Measurements from ENCODE around the gene MEIS1.
A peak's percentile ranks its signal among the peaks of the same experiment; 100 is the strongest.
"Not testable (repeated sequence)": the region's sequence is repeated elsewhere in the genome, so short reads cannot be mapped to it uniquely, and the experiment has no call there.

MEIS1 gene

DNA sequence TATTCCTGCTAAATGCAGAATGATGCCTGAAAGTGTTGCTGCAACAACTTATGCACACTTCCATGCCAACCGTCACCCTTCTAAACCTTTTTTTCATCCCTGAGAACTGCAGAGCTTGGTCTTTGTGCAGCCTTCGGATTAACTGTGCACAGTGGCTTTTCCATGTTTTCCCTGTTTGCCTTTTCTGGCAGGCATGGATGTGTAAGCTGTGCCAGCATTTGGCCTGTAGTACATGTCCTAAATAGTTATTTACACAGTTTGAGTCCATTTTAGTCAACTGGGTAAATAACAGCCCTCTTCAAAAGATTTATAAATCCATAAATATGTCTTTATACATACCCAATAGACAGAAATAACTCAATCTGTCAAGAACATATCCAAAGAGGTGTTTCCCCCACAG lies 31.5 kb downstream of the MEIS1 start:
- no peak for DNase-seq (ENCODE audit: low read depth, low spot score)

- no peak for DNase-seq (ENCODE audit: low read depth, low spot score)
Measured at GRCh38 chr2:66467718-66468117, 32.8 kb downstream of the MEIS1 start.

DNA sequence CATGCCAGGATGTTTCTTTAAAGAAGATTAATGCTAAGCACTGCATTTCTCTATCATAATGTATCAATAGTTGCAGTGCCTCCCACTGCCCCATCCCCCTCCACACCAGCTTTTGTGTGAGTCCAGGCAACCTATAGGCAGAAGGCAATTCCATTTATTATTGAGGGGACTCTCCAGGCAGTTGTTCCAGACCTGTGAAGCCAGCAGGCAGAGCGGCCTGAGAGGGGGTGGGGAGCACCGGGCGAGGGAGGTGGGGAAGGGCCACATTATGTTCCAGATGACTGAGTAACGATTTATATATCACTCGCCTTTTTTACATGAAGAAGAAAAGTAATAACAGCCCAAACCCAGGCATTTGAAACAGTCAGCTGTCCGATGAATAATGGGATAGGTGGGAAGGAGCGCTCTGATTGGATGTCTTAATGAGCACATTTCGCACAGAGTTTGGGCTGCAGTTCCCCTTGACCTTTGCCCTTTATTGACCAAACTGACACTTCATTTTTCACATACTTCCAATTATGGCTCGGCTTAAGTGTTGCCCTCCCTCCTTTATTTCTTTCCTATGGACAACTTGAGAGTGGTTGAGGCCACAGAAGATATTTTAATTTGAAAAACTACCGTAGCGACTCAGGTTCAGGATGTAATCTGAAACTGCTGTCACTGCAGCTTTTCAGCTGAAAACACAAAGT lies 34.4 kb downstream of the MEIS1 start:
- DNase-seq (ENCODE audit: low read depth, low spot score) = peak; percentile 20

- no peak for DNase-seq (ENCODE audit: low read depth, low spot score)
Measured at GRCh38 chr2:66470199-66470598, 35.3 kb downstream of the MEIS1 start.

- no peak for DNase-seq (ENCODE audit: low read depth, low spot score)
Measured at GRCh38 chr2:66472225-66472843, 37.4 kb downstream of the MEIS1 start.

DNA sequence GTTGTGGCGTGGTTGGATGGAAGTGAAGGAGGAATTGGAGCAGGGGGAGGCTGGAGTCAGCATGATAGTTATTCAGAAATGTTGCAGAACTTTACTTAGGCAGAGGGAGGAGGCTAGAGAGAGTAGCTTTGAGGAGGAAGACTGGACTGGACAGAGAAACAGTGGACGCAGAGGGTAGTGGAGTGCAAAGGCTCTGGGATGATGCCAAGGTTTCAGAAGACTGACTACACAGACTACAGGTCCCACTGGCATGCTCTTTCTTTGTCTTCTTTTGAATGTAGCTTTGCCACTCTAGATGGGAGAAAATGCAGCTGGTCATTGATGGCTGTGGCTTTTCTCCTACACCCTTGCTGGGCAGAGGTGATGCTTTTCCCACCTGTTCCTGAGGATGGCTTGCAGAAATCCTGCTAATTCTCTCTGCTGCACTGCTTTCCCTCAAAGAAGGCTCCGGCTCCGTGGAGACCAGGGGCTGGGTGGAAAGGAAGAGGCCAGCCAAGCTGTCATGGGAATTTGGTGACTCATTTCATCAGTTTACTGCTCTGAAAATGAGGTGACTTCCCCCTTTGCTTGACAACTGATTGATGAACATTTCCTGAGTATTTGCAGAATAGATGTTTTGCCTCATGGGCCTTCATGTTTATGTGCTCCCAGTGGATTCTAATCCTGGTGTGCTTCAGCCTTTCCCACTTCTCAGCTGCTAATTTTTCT lies 42.4 kb downstream of the MEIS1 start:
- DNase-seq (ENCODE audit: low read depth, low spot score) = no peak

GRCh38 chr2:66478299-66478698 lies 43.4 kb downstream of the MEIS1 start:
- no peak for DNase-seq (ENCODE audit: low read depth, low spot score)

- DNase-seq (ENCODE audit: low read depth, low spot score) = no peak
Measured at GRCh38 chr2:66478731-66479316, 43.9 kb downstream of the MEIS1 start.

DNA sequence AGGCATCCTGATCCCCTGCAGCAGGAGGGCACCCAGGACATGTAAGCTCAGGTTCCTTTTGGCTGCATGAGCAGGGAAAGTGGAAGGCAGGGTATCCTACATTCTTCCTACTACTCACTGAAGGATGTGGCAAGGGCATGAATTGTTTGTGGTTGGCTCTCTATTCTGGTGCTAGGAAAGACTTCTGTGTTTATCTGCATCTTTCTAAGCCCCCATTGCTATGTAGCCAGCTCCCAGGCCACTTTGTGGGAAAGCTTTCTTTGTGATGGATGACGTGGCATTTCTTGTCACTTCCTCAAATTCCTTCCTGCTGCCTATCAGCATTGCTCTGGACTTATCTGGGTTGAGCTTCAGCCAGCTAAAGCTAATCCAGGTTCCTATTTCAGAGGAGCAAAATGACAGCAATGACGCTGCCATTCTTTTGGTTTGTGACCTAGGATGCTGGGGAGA lies 46.2 kb downstream of the MEIS1 start:
- DNase-seq (ENCODE audit: low read depth, low spot score) = peak; percentile 95

- not testable (repeated sequence) for DNase-seq (ENCODE audit: low read depth, low spot score)
Measured at GRCh38 chr2:66485252-66485651, 50.3 kb downstream of the MEIS1 start.

- no peak for DNase-seq (ENCODE audit: low read depth, low spot score)
Measured at GRCh38 chr2:66488946-66489345, 54.0 kb downstream of the MEIS1 start.

DNA sequence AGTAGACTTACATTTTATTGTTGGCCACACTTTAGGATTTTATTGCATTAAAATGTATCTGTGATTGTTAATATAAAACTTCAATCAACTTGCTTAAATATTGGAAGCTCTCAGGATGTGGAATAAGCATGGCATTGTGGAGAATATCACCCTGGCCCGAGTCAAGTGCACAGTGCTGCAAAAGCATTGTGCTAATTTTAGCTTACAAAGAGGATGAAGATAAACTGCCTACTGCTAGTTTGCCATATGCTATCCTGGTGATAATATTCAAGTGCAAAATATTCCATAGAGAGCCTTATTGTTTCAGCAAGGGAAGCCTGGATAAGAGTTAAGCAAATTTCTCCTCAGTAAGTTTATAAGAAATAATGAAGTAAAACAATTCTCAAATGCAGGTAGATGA lies 54.5 kb downstream of the MEIS1 start:
- no peak for DNase-seq (ENCODE audit: low read depth, low spot score)

DNA sequence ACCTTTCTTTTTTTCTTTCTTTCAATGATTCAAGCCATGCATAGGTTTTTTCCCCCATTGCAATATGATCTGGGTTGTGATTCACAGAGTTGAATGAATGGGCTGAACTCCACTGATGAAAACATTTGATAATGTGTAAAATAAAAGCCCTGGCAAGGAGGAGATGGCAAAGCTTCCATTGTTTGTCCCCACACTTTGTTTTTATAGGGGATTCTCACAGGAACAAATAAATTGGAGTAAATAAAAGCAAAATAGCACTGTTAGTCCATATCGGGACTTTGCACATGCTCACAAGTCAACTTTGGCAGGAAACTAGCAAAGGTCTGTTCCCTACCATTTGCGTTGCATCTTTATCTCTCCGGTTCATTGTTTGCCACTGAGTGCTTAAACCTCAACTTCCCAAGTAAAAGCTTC lies 55.7 kb downstream of the MEIS1 start:
- DNase-seq (ENCODE audit: low read depth, low spot score) = peak; percentile 39

GRCh38 chr2:66494708-66495107 lies 59.8 kb downstream of the MEIS1 start:
- peak; percentile 26 for DNase-seq (ENCODE audit: low read depth, low spot score)

GRCh38 chr2:66495788-66496640 lies 61.1 kb downstream of the MEIS1 start:
- DNase-seq (ENCODE audit: low read depth, low spot score) = peak; percentile 89

DNA sequence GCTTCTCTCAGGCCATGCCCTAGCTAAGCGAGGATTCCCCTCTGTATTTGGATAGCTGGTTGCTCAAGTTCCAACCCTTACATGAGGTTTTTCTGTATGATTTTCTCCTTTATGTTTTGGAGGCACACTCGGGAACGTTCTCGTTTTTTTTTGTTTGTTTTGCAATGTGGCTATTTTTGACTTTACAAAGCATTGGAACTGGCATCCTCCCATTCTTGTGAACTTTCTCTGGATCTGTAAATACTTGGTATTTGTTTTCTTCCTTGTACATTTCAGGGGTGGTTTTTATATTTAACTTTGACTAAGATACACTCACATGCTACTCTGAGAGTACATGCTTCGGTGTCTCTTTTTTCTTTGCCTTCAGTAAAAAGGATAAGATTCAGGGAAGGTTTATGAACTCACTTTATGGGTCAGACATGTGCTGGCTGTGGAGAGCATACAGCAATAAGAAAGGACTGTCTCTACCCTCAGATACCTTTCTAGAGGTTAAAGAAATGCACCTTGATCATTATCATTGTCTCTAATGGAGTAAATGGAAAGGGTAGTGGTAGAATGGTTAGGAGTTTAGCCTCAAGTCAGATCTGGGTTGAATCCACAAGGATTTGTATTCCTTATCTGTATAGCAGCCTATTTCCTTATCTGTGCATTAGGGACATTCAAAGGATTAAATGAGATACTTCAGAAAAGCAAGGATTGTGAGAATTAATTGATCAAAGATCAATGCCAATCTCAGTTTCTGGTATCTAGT lies 61.9 kb downstream of the MEIS1 start:
- no peak for DNase-seq (ENCODE audit: low read depth, low spot score)

GRCh38 chr2:66497431-66498288 lies 62.7 kb downstream of the MEIS1 start:
- DNase-seq (ENCODE audit: low read depth, low spot score) = no peak

- DNase-seq (ENCODE audit: low read depth, low spot score) = no peak
Measured at GRCh38 chr2:66498289-66498975, 63.5 kb downstream of the MEIS1 start.

GRCh38 chr2:66501267-66501666 lies 66.3 kb downstream of the MEIS1 start:
- no peak for DNase-seq (ENCODE audit: low read depth, low spot score)

All from astrocyte of the hippocampus (primary cell).